Ascending aorta (tissue), 2 donors: ENCODE data around the gene ITGA5. TPM values are rescaled to one million over a fixed set of nuclear protein-coding genes. Genes with fewer than 3 reads are reported as not detected.

Experiments
- DNase-seq, 2 donors: peaks; one replicate each; pipeline ENCODE4 v3.0.0-alpha.2; 2019; ENCODE audit warnings: low spot score in 2 of 2
- H3K27ac ChIP-seq, 2 donors: fragments of 200-600 bp; sonication (generic); one replicate each; pipeline ENCODE4 v1.5.1; 2016 to 2017; ENCODE audit warnings: mild to moderate bottlenecking in 1 of 2
- H3K27me3 ChIP-seq: fragments of 200-600 bp; sonication (generic); one replicate; pipeline ENCODE4 v1.5.1; 2017
- H3K36me3 ChIP-seq, 2 donors: fragments of 200-600 bp; sonication (generic); one replicate each; pipeline ENCODE4 v1.5.1; 2016
- H3K4me1 ChIP-seq, 2 donors: fragments of 200-600 bp; sonication (generic); one replicate each; pipeline ENCODE4 v1.5.1; 2016 to 2017; ENCODE audit warnings: mild to moderate bottlenecking in 1 of 2
- H3K4me3 ChIP-seq, 2 donors: fragments of 200-600 bp; sonication (generic); one replicate each; pipeline ENCODE4 v1.5.1; 2016 to 2017; ENCODE audit warnings: mild to moderate bottlenecking in 1 of 2
- H3K9me3 ChIP-seq, 2 donors: fragments of 200-600 bp; sonication (generic); one replicate each; pipeline ENCODE4 v1.5.1; 2016
- CTCF ChIP-seq, 3 experiments: fragments of 200-600 bp in 2 of 3; fragments of 450-650 bp in 1 of 3; sonication (generic) in 2 of 3; IDR thresholded peaks; one replicate each; pipeline ENCODE4 v1.5.1; 2016 to 2019; ENCODE audit warnings: antibody characterized with exemption in 3 of 3, mild to moderate bottlenecking in 1 of 3, moderate library complexity in 1 of 3
- intact Hi-C: fragments of 100-400 bp; cut with DNase I; formaldehyde crosslinking; loops from one replicate; pipeline ENCODE4 v1.15.1; 2023
- total RNA-seq: library from RNA; depleted of rRNA; stranded (reverse); fragments of >200 nt; gene quantifications from one replicate; pipeline ENCODE4 v1.1.0, GENCODE V29; 2016

The ITGA5 gene
- total RNA-seq, 1 donor from 2014 or later = 973 TPM

GRCh38 chr12:54390668-54391551, 28.2 kb downstream of the ITGA5 start:
- no peak for DNase-seq
- H3K4me1 ChIP-seq = peaks cover 0 to 10% of the 10 kb centered on the region in 2 donors
- TF ChIP-seq CTCF (IDR thresholded peaks at IDR 0.05) = peak in 1 of 3 experiments; percentile 8
- H3K9me3 ChIP-seq = no peaks in the 10 kb centered on the region
- H3K36me3 ChIP-seq = peaks cover 19 to 21% of the 10 kb centered on the region in 2 donors
- intact Hi-C loops = no loop called here
- peak overlapping the region; percentile 34 to 60 for H3K4me3 ChIP-seq
- peak overlapping the region; percentile 26 to 55 for H3K27ac ChIP-seq
- H3K27me3 ChIP-seq = no peaks in the 10 kb centered on the region

GRCh38 chr12:54390176-54390667, 28.8 kb downstream of the ITGA5 start:
- TF ChIP-seq CTCF (IDR thresholded peaks at IDR 0.05) = no peak
- DNase-seq = no peak
- Histone ChIP-seq H3K9me3 (no peaks in the 10 kb centered on the region), H3K36me3 (peaks cover 12 to 14% of the 10 kb centered on the region in 2 donors), H3K27ac (peak overlapping the region in 1 of 2 donors; percentile 26), H3K4me3 (no peak overlapping the region), H3K27me3 (no peaks in the 10 kb centered on the region), H3K4me1 (peaks cover 0 to 10% of the 10 kb centered on the region in 2 donors)
- intact Hi-C loops = no loop called here

GRCh38 chr12:54389607-54390175, 29.4 kb downstream of the ITGA5 start:
- H3K4me3 ChIP-seq = no peak overlapping the region
- H3K27me3 ChIP-seq = no peaks in the 10 kb centered on the region
- no peak for DNase-seq
- no peak for TF ChIP-seq CTCF (IDR thresholded peaks at IDR 0.05)
- H3K4me1 ChIP-seq = peaks cover 0 to 10% of the 10 kb centered on the region in 2 donors
- no peak overlapping the region for H3K27ac ChIP-seq
- intact Hi-C loops = no loop called here
- H3K36me3 ChIP-seq = peaks cover 7 to 9% of the 10 kb centered on the region in 2 donors
- H3K9me3 ChIP-seq = no peaks in the 10 kb centered on the region

GRCh38 chr12:54389134-54389508, 29.9 kb downstream of the ITGA5 start:
- Histone ChIP-seq H3K4me3 (no peak overlapping the region), H3K36me3 (peaks cover under 1 to 3% of the 10 kb centered on the region in 2 donors), H3K4me1 (peaks cover 0 to 10% of the 10 kb centered on the region in 2 donors), H3K27me3 (no peaks in the 10 kb centered on the region), H3K9me3 (no peaks in the 10 kb centered on the region), H3K27ac (no peak overlapping the region)
- intact Hi-C loops = no loop called here
- no peak for DNase-seq
- no peak for TF ChIP-seq CTCF (IDR thresholded peaks at IDR 0.05)

- Histone ChIP-seq H3K4me3 (no peak overlapping the region), H3K27ac (no peak overlapping the region), H3K9me3 (no peaks in the 10 kb centered on the region), H3K36me3 (no peaks in the 10 kb centered on the region), H3K4me1 (peaks cover 0 to 10% of the 10 kb centered on the region in 2 donors), H3K27me3 (no peaks in the 10 kb centered on the region)
- no peak for TF ChIP-seq CTCF (IDR thresholded peaks at IDR 0.05)
- DNase-seq = no peak
- intact Hi-C loops = no loop called here
Observed at GRCh38 chr12:54388237-54389133, 30.6 kb downstream of the ITGA5 start.
